Neural progenitor cell (in vitro differentiated cells): ENCODE results near the gene PDZD4. TPM values are rescaled to one million over a fixed set of nuclear protein-coding genes. Genes with fewer than 3 reads are reported as not detected.

Source experiments
- DNase-seq: peaks from one replicate; pipeline ENCODE4 v3.0.0-alpha.2; 2016; ENCODE audit warnings: low spot score
- H2AFZ ChIP-seq: fragments of 200-600 bp; sonication (generic); replicated peaks from 2 replicates; pipeline ENCODE4 v1.6.1; 2016; ENCODE audit warnings: antibody characterized with exemption
- H3F3A ChIP-seq: fragments of 200-600 bp; sonication (generic); 2 replicates; pipeline ENCODE4 v1.6.1; 2016; ENCODE audit warnings: antibody characterized with exemption, low read depth
- H3K27ac ChIP-seq: fragments of 200-600 bp; sonication (generic); 2 replicates; pipeline ENCODE4 v1.5.1; 2016; ENCODE audit warnings: mild to moderate bottlenecking
- H3K27me3 ChIP-seq: fragments of 200-600 bp; sonication (generic); 2 replicates; pipeline ENCODE4 v1.6.1; 2016; ENCODE audit warnings: mild to moderate bottlenecking, moderate library complexity
- H3K36me3 ChIP-seq: fragments of 200-600 bp; sonication (generic); 2 replicates; pipeline ENCODE4 v1.5.1; 2016
- H3K4me1 ChIP-seq: fragments of 200-600 bp; sonication (generic); 2 replicates; pipeline ENCODE4 v1.6.1; 2016; ENCODE audit warnings: mixed run types
- H3K4me2 ChIP-seq: fragments of 200-600 bp; sonication (generic); 2 replicates; pipeline ENCODE4 v1.6.1; 2016
- H3K4me3 ChIP-seq: fragments of 200-600 bp; sonication (generic); 2 replicates; pipeline ENCODE4 v1.5.1; 2016
- H3K79me2 ChIP-seq: fragments of 200-600 bp; sonication (generic); 2 replicates; pipeline ENCODE4 v1.6.1; 2016; ENCODE audit warnings: low read depth
- H3K9ac ChIP-seq: fragments of 200-600 bp; sonication (generic); 2 replicates; pipeline ENCODE4 v1.6.1; 2016
- H3K9me3 ChIP-seq: fragments of 200-600 bp; sonication (generic); 2 replicates; pipeline ENCODE4 v1.5.1; 2016; ENCODE audit warnings: low read depth
- H4K20me1 ChIP-seq: fragments of 200-600 bp; sonication (generic); 2 replicates; pipeline ENCODE4 v1.6.1; 2016; ENCODE audit warnings: low read depth
- H3K27ac Mint-ChIP-seq: 3 replicates; pipeline ENCODE4 v1.8.0; 2021; ENCODE audit warnings: mixed read lengths
- H3K27me3 Mint-ChIP-seq: 2 replicates; pipeline ENCODE4 v1.8.0; 2022; ENCODE audit warnings: low read depth, mild to moderate bottlenecking, inconsistent platforms, moderate library complexity, mixed read lengths; ENCODE audit not compliant: insufficient read depth
- H3K36me3 Mint-ChIP-seq: 3 replicates; pipeline ENCODE4 v1.8.0; 2021; ENCODE audit warnings: mixed read lengths
- H3K4me1 Mint-ChIP-seq: 3 replicates; pipeline ENCODE4 v1.8.0; 2021; ENCODE audit warnings: mixed read lengths
- H3K4me3 Mint-ChIP-seq: 3 replicates; pipeline ENCODE4 v1.8.0; 2021; ENCODE audit warnings: mild to moderate bottlenecking, moderate library complexity, mixed read lengths
- H3K9me3 Mint-ChIP-seq: 3 replicates; pipeline ENCODE4 v1.8.0; 2020; ENCODE audit warnings: mixed read lengths
- EZH2 ChIP-seq: fragments of 200-600 bp; sonication (generic); IDR thresholded peaks from 2 replicates; pipeline ENCODE4 v1.6.1; 2017; ENCODE audit warnings: antibody characterized with exemption, mild to moderate bottlenecking, moderate library complexity
- EZH2phosphoT487 ChIP-seq: fragments of 200-600 bp; sonication (generic); IDR thresholded peaks from 2 replicates; pipeline ENCODE4 v1.6.1; 2017; ENCODE audit warnings: antibody characterized with exemption
- total RNA-seq: library from RNA; depleted of rRNA; stranded (reverse); fragments of >200 nt; gene quantifications from 2 replicates; pipeline ENCODE4 v1.2.3, GENCODE V29; 2015; ENCODE audit warnings: low replicate concordance
- TF ChIP-seq, protein P1 (sequence below): fragments of 200-600 bp; sonication (generic); IDR thresholded peaks from 2 replicates; pipeline ENCODE4 v1.5.1; 2017; ENCODE audit warnings: antibody characterized with exemption, mild to moderate bottlenecking

The PDZD4 gene
- total RNA-seq, 1 donor from 2014 or later = 1.9 TPM

DNA sequence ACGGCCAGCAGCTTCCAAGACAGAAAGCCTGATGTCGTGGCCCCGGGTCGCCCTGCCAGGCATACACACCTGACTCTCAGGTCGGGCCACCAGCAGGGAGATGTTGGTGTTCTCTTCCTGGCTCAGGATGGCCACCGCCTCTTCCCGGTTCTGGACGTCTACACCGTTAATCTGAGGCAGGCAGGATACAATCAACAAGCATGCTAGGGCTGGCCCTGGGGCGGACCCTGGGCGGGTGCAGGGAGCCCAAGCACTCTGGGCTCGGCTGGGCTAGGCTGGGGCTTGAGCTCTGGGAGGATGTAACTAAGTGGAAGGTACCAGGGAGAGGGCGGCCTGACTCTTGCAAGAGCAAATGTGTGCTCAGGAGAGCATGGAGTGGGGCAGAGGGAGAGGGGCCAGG is 24.9 kb downstream of the PDZD4 start:
- no peak overlapping the region for H3K27ac ChIP-seq
- H4K20me1 ChIP-seq = no peaks in the 10 kb centered on the region
- no peak overlapping the region for H2AFZ ChIP-seq
- no peaks in the 10 kb centered on the region for H3K27me3 ChIP-seq
- H3K79me2 ChIP-seq = no peaks in the 10 kb centered on the region
- H3K9ac ChIP-seq = no peak overlapping the region
- no peak overlapping the region for H3K4me2 ChIP-seq
- no peaks in the 10 kb centered on the region for H3K36me3 ChIP-seq
- Mint-ChIP-seq H3K36me3 (peaks cover 8% of the 10 kb centered on the region), H3K4me3 (no peak overlapping the region), H3K9me3 (peaks cover 16% of the 10 kb centered on the region), H3K27ac (no peak overlapping the region), H3K4me1 (no peaks in the 10 kb centered on the region), H3K27me3 (peaks cover 2% of the 10 kb centered on the region)
- no peaks in the 10 kb centered on the region for H3K4me1 ChIP-seq
- H3K9me3 ChIP-seq = no peaks in the 10 kb centered on the region
- no peak overlapping the region for H3K4me3 ChIP-seq
- no peak for TF ChIP-seq EZH2phosphoT487
- TF ChIP-seq, protein P1, sequence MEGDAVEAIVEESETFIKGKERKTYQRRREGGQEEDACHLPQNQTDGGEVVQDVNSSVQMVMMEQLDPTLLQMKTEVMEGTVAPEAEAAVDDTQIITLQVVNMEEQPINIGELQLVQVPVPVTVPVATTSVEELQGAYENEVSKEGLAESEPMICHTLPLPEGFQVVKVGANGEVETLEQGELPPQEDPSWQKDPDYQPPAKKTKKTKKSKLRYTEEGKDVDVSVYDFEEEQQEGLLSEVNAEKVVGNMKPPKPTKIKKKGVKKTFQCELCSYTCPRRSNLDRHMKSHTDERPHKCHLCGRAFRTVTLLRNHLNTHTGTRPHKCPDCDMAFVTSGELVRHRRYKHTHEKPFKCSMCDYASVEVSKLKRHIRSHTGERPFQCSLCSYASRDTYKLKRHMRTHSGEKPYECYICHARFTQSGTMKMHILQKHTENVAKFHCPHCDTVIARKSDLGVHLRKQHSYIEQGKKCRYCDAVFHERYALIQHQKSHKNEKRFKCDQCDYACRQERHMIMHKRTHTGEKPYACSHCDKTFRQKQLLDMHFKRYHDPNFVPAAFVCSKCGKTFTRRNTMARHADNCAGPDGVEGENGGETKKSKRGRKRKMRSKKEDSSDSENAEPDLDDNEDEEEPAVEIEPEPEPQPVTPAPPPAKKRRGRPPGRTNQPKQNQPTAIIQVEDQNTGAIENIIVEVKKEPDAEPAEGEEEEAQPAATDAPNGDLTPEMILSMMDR = no peak
- TF ChIP-seq EZH2 = no peak
- no peak for DNase-seq
- H3F3A ChIP-seq = no peaks in the 10 kb centered on the region

DNA sequence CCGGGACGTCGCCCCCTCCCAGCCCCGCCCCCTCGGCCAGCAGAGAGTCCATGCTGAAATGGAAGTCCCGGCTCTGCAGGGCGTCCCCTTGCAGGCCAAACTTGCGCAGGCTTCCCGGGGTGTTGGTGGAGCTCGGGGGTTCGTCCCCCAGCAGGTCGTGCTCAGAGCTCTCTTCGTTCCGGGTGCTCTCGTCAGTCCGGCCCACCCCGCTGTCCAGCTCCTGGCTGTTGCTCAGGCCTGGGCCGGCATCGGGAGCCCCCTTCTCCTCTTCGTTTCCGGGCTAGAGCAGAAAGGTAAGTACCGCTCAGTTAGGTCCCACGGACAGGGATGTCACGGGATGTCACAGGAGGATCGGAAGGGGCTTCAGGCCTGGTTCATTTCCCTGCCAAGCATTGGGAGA is 25.7 kb downstream of the PDZD4 start:
- Histone ChIP-seq H3K4me3 (no peak overlapping the region), H2AFZ (no peak overlapping the region), H3K4me1 (no peaks in the 10 kb centered on the region), H3K9ac (no peak overlapping the region), H4K20me1 (no peaks in the 10 kb centered on the region), H3K27ac (no peak overlapping the region), H3K9me3 (no peaks in the 10 kb centered on the region), H3K36me3 (no peaks in the 10 kb centered on the region), H3K27me3 (no peaks in the 10 kb centered on the region), H3K4me2 (no peak overlapping the region), H3K79me2 (no peaks in the 10 kb centered on the region), H3F3A (no peaks in the 10 kb centered on the region)
- TF ChIP-seq, protein P1 = no peak
- TF ChIP-seq EZH2 = no peak
- no peak for TF ChIP-seq EZH2phosphoT487
- no peak for DNase-seq
- Mint-ChIP-seq H3K9me3 (peaks cover 18% of the 10 kb centered on the region), H3K4me1 (no peaks in the 10 kb centered on the region), H3K36me3 (peaks cover 8% of the 10 kb centered on the region), H3K27ac (no peak overlapping the region), H3K4me3 (no peak overlapping the region), H3K27me3 (peaks cover 4% of the 10 kb centered on the region)

DNA sequence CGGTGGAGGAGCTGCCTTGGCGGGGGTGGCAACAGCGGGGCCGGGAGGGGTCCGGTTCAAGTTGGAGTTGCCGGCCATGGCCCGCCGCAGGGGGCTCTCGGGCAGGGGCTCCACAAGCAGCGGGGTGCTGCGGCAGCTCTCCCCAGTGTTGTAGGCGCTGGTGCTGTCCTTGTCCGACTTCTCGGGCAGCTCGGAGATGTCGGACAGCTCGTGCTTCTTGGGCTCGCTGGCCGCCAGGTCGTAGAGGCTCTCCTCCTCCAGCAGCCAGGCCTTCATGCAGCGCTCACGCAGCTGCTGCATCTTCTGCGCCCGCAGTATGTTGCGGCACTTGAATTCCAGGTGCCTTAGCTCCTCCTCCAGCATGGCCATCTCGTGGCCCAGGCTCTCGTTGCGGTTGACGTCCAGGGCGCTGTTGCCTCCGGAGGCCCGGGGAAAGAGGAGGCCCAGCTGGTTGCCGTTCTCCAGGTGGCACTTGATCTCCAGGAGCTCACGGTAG is 26.2 kb downstream of the PDZD4 start:
- TF ChIP-seq, protein P1 = no peak
- no peak for TF ChIP-seq EZH2phosphoT487
- TF ChIP-seq EZH2 = no peak
- no peak for DNase-seq
- H3K27ac Mint-ChIP-seq = no peak overlapping the region
- no peaks in the 10 kb centered on the region for H4K20me1 ChIP-seq
- no peaks in the 10 kb centered on the region for H3K79me2 ChIP-seq
- no peak overlapping the region for H3K9ac ChIP-seq
- H3K9me3 ChIP-seq = no peaks in the 10 kb centered on the region
- no peaks in the 10 kb centered on the region for H3K4me1 Mint-ChIP-seq
- H3K4me2 ChIP-seq = no peak overlapping the region
- peaks cover 4% of the 10 kb centered on the region for H3K27me3 Mint-ChIP-seq
- H3K4me3 Mint-ChIP-seq = no peak overlapping the region
- H3K9me3 Mint-ChIP-seq = peaks cover 17% of the 10 kb centered on the region
- no peak overlapping the region for H3K27ac ChIP-seq
- H3K27me3 ChIP-seq = no peaks in the 10 kb centered on the region
- H3K36me3 Mint-ChIP-seq = peaks cover 8% of the 10 kb centered on the region
- no peaks in the 10 kb centered on the region for H3F3A ChIP-seq
- no peak overlapping the region for H2AFZ ChIP-seq
- H3K4me3 ChIP-seq = no peak overlapping the region
- no peaks in the 10 kb centered on the region for H3K4me1 ChIP-seq
- no peaks in the 10 kb centered on the region for H3K36me3 ChIP-seq
